Neural cell (in vitro differentiated cells): Measurements from ENCODE around the gene LRRC57. TPM values are rescaled to one million over a fixed set of nuclear protein-coding genes. Genes with fewer than 3 reads are reported as not detected.

Experiments used
- H2AFZ ChIP-seq: fragments of 200-600, 300-800 bp; sonication (generic), shearing (Covaris generic); 2 replicates; pipeline ENCODE4 v1.6.0; 2014; ENCODE audit warnings: low read depth, mild to moderate bottlenecking, antibody characterized with exemption, low read length, moderate library complexity
- H3F3A ChIP-seq: fragments of 200-600 bp; shearing (Covaris generic); 2 replicates; pipeline ENCODE4 v1.6.1; 2016; ENCODE audit warnings: mild to moderate bottlenecking, moderate library complexity, mixed read lengths, antibody characterized with exemption, low read length; ENCODE audit not compliant: insufficient read depth, poor library complexity, severe bottlenecking
- H3K27ac ChIP-seq: fragments of 200-600, 300-800 bp; sonication (generic), shearing (Covaris generic); 2 replicates; pipeline ENCODE4 v1.5.1; 2014; ENCODE audit warnings: mild to moderate bottlenecking, low read length, moderate library complexity
- H3K27me3 ChIP-seq: fragments of 300-800, 200-600 bp; sonication (generic), shearing (Covaris generic); 2 replicates; pipeline ENCODE4 v1.6.0; 2014; ENCODE audit warnings: mild to moderate bottlenecking, low read depth, low read length, moderate library complexity; ENCODE audit not compliant: insufficient read depth
- H3K36me3 ChIP-seq: fragments of 300-800, 200-600 bp; sonication (generic), shearing (Covaris generic); 2 replicates; pipeline ENCODE4 v1.5.1; 2014; ENCODE audit warnings: mild to moderate bottlenecking, antibody characterized with exemption, low read length, moderate library complexity; ENCODE audit not compliant: insufficient read depth
- H3K4me2 ChIP-seq: fragments of 300-800, 200-600 bp; sonication (generic), shearing (Covaris generic); 2 replicates; pipeline ENCODE4 v1.6.0; 2014; ENCODE audit warnings: mild to moderate bottlenecking, low read length
- H3K4me3 ChIP-seq: fragments of 300-800, 200-600 bp; sonication (generic), shearing (Covaris generic); 2 replicates; pipeline ENCODE4 v1.5.1; 2014; ENCODE audit warnings: mild to moderate bottlenecking, low read length, moderate library complexity
- H3K79me2 ChIP-seq: fragments of 200-600 bp; shearing (Covaris generic); replicated peaks from 2 replicates; pipeline ENCODE4 v1.6.0; 2014; ENCODE audit warnings: mild to moderate bottlenecking, low read length, moderate library complexity; ENCODE audit not compliant: insufficient read depth
- H3K9ac ChIP-seq: fragments of 300-800, 200-600 bp; sonication (generic), shearing (Covaris generic); 2 replicates; pipeline ENCODE4 v1.6.1; 2016; ENCODE audit warnings: mild to moderate bottlenecking, low read length, mixed read lengths
- H3K9me2 ChIP-seq: fragments of 200-600 bp; shearing (Covaris generic); 2 replicates; pipeline ENCODE4 v1.6.1; 2016; ENCODE audit warnings: mild to moderate bottlenecking, low read length, mixed read lengths; ENCODE audit not compliant: insufficient read depth
- H3K9me3 ChIP-seq: fragments of 200-600, 300-800 bp; sonication (generic), shearing (Covaris generic); 2 replicates; pipeline ENCODE4 v1.6.1; 2016; ENCODE audit warnings: mild to moderate bottlenecking, mixed run types, low read length, moderate library complexity, mixed read lengths
- H4K20me1 ChIP-seq: fragments of 200-600 bp; shearing (Covaris generic); 2 replicates; pipeline ENCODE4 v1.6.1; 2016; ENCODE audit warnings: mild to moderate bottlenecking, mixed run types; ENCODE audit not compliant: insufficient read depth
- EP300 ChIP-seq: fragments of 450-650 bp; conservative IDR thresholded peaks from 2 replicates; pipeline ENCODE4 v1.6.1; 2014; ENCODE audit warnings: antibody characterized with exemption, mild to moderate bottlenecking, moderate library complexity; ENCODE audit not compliant: poor library complexity, severe bottlenecking
- EZH2 ChIP-seq: fragments of 200-600, 300-800 bp; shearing (Covaris generic), sonication (generic); IDR thresholded peaks from 2 replicates; pipeline ENCODE4 v1.6.1; 2014; ENCODE audit warnings: antibody characterized with exemption, low read length, borderline replicate concordance, mild to moderate bottlenecking; ENCODE audit not compliant: insufficient read depth, poor library complexity, severe bottlenecking
- MXI1 ChIP-seq: fragments of 450-650 bp; conservative IDR thresholded peaks from 2 replicates; pipeline ENCODE4 v1.6.1; 2014; ENCODE audit warnings: antibody characterized with exemption, mild to moderate bottlenecking; ENCODE audit not compliant: poor library complexity, severe bottlenecking
- POLR2AphosphoS5 ChIP-seq: IDR thresholded peaks from 2 replicates; pipeline ENCODE4 v1.6.1; 2012
- RAD21 ChIP-seq: fragments of 450-650 bp; conservative IDR thresholded peaks from 2 replicates; pipeline ENCODE4 v1.6.1; 2014; ENCODE audit warnings: antibody characterized with exemption, mild to moderate bottlenecking, moderate library complexity
- SMC3 ChIP-seq: fragments of 450-650 bp; conservative IDR thresholded peaks from 2 replicates; pipeline ENCODE4 v1.6.1; 2014; ENCODE audit warnings: antibody characterized with exemption, mild to moderate bottlenecking, moderate library complexity; ENCODE audit not compliant: poor library complexity
- TAF1 ChIP-seq: IDR thresholded peaks from 2 replicates; pipeline ENCODE4 v1.6.1; 2012; ENCODE audit warnings: low read depth
- polyA plus RNA-seq: library from polyadenylated mRNA; depleted of rRNA; stranded (reverse); fragments of >200 nt; gene quantifications from 2 replicates; pipeline ENCODE4 v1.2.3, GENCODE V29; 2014
- TF ChIP-seq, protein P1 (sequence below): IDR thresholded peaks from 2 replicates; pipeline ENCODE4 v1.6.1; 2012; ENCODE audit warnings: borderline replicate concordance
- TF ChIP-seq, protein P2 (sequence below): fragments of 450-650 bp; IDR thresholded peaks from 2 replicates; pipeline ENCODE4 v1.5.1; 2014; ENCODE audit warnings: antibody characterized with exemption, mild to moderate bottlenecking, moderate library complexity; ENCODE audit not compliant: poor library complexity, severe bottlenecking

LRRC57 gene
- polyA plus RNA-seq, 1 donor from 2014 or later = 8.4 TPM

- H3K9me3 ChIP-seq = no peaks in the 10 kb centered on the region
- no peak overlapping the region for H3K9ac ChIP-seq
- H4K20me1 ChIP-seq = no peaks in the 10 kb centered on the region
- H3K9me2 ChIP-seq = no peaks in the 10 kb centered on the region
- TF ChIP-seq SMC3 = no peak
- no peak for TF ChIP-seq MXI1
- TF ChIP-seq RAD21 = no peak
- TF ChIP-seq, protein P1, sequence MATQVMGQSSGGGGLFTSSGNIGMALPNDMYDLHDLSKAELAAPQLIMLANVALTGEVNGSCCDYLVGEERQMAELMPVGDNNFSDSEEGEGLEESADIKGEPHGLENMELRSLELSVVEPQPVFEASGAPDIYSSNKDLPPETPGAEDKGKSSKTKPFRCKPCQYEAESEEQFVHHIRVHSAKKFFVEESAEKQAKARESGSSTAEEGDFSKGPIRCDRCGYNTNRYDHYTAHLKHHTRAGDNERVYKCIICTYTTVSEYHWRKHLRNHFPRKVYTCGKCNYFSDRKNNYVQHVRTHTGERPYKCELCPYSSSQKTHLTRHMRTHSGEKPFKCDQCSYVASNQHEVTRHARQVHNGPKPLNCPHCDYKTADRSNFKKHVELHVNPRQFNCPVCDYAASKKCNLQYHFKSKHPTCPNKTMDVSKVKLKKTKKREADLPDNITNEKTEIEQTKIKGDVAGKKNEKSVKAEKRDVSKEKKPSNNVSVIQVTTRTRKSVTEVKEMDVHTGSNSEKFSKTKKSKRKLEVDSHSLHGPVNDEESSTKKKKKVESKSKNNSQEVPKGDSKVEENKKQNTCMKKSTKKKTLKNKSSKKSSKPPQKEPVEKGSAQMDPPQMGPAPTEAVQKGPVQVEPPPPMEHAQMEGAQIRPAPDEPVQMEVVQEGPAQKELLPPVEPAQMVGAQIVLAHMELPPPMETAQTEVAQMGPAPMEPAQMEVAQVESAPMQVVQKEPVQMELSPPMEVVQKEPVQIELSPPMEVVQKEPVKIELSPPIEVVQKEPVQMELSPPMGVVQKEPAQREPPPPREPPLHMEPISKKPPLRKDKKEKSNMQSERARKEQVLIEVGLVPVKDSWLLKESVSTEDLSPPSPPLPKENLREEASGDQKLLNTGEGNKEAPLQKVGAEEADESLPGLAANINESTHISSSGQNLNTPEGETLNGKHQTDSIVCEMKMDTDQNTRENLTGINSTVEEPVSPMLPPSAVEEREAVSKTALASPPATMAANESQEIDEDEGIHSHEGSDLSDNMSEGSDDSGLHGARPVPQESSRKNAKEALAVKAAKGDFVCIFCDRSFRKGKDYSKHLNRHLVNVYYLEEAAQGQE = no peak
- TF ChIP-seq TAF1 = no peak
- TF ChIP-seq, protein P2, sequence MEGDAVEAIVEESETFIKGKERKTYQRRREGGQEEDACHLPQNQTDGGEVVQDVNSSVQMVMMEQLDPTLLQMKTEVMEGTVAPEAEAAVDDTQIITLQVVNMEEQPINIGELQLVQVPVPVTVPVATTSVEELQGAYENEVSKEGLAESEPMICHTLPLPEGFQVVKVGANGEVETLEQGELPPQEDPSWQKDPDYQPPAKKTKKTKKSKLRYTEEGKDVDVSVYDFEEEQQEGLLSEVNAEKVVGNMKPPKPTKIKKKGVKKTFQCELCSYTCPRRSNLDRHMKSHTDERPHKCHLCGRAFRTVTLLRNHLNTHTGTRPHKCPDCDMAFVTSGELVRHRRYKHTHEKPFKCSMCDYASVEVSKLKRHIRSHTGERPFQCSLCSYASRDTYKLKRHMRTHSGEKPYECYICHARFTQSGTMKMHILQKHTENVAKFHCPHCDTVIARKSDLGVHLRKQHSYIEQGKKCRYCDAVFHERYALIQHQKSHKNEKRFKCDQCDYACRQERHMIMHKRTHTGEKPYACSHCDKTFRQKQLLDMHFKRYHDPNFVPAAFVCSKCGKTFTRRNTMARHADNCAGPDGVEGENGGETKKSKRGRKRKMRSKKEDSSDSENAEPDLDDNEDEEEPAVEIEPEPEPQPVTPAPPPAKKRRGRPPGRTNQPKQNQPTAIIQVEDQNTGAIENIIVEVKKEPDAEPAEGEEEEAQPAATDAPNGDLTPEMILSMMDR = no peak
- TF ChIP-seq EP300 = no peak
- no peak for TF ChIP-seq EZH2
- TF ChIP-seq POLR2AphosphoS5 = no peak
- no peak overlapping the region for H3K4me3 ChIP-seq
- H3K79me2 ChIP-seq = no peaks in the 10 kb centered on the region
- no peaks in the 10 kb centered on the region for H3F3A ChIP-seq
- H3K36me3 ChIP-seq = no peaks in the 10 kb centered on the region
- no peak overlapping the region for H3K4me2 ChIP-seq
- H2AFZ ChIP-seq = no peak overlapping the region
- no peak overlapping the region for H3K27ac ChIP-seq
- H3K27me3 ChIP-seq = no peaks in the 10 kb centered on the region
These were observed 40.3 kb downstream of the LRRC57 start for GRCh38 chr15:42508263-42508690.

DNA sequence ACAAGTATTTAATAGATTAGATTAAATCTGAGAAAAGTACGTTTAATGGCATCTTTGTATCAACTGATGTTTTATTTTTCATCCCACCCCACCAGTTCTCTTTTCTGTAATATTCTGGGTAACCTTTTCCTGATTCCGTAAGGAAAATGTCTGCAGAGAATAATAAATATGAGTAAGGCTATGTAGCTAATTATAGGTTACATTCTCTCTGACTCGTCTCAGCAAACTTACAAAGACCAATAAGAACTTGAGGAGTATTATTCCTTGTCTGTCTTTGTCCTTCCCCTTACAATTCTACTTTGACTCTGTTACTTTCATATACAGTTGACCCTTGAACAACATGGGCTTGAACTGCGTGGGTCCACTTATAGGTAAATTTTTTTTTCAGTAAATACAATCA, 41.1 kb downstream of the LRRC57 start:
- H3K79me2 ChIP-seq = no peaks in the 10 kb centered on the region
- H3K27ac ChIP-seq = no peak overlapping the region
- no peaks in the 10 kb centered on the region for H3K36me3 ChIP-seq
- no peak overlapping the region for H2AFZ ChIP-seq
- H3K4me3 ChIP-seq = no peak overlapping the region
- no peaks in the 10 kb centered on the region for H4K20me1 ChIP-seq
- no peak overlapping the region for H3K9ac ChIP-seq
- H3K4me2 ChIP-seq = no peak overlapping the region
- no peaks in the 10 kb centered on the region for H3K9me2 ChIP-seq
- H3F3A ChIP-seq = no peaks in the 10 kb centered on the region
- TF ChIP-seq MXI1 (no peak), POLR2AphosphoS5 (no peak), TAF1 (no peak), EP300 (no peak), RAD21 (no peak), SMC3 (no peak), EZH2 (no peak)
- TF ChIP-seq, protein P1 = no peak
- TF ChIP-seq, protein P2 = no peak
- H3K9me3 ChIP-seq = no peaks in the 10 kb centered on the region
- H3K27me3 ChIP-seq = no peaks in the 10 kb centered on the region
